ENCODE data around the gene ALG2.

- TF ChIP-seq CTCF (IDR thresholded peaks at IDR 0.05) = no peak
- no peak for TF ChIP-seq POLR2A (IDR thresholded peaks at IDR 0.05)
Measured at GRCh38 chr9:99262949-99263418, 41.2 kb upstream of the ALG2 start.

All from gastroesophageal sphincter (tissue), 3 donors.